OCI-M1 (cell line): ENCODE results near the gene GRIK2.

Source experiments
- DNase-seq: peaks from one replicate; lab custom pipeline; 2025; lab: John Stamatoyannopoulos, UW

The GRIK2 gene

GRCh38 chr6:101400326-101401135 lies 7.0 kb downstream of the GRIK2 start:
- DNase-seq: no peak

- DNase-seq: no peak
These were observed 7.7 kb downstream of the GRIK2 start for GRCh38 chr6:101401171-101401570.

GRCh38 chr6:101401792-101402621 lies 8.5 kb downstream of the GRIK2 start:
- DNase-seq: no peak

- DNase-seq: no peak
These were observed 9.1 kb downstream of the GRIK2 start for GRCh38 chr6:101402622-101403031.

- no peak for DNase-seq
These were observed 9.9 kb downstream of the GRIK2 start for GRCh38 chr6:101403216-101403945.

GRCh38 chr6:101404775-101405174 lies 11.3 kb downstream of the GRIK2 start:
- DNase-seq: no peak

- DNase-seq: no peak
These were observed 20.3 kb downstream of the GRIK2 start for GRCh38 chr6:101413773-101414172.

- DNase-seq: no peak
These were observed 24.4 kb downstream of the GRIK2 start for GRCh38 chr6:101417900-101418299.

- DNase-seq: no peak
These were observed 28.7 kb downstream of the GRIK2 start for GRCh38 chr6:101422251-101422650.

GRCh38 chr6:101422811-101423210 lies 29.3 kb downstream of the GRIK2 start:
- no peak for DNase-seq

GRCh38 chr6:101429270-101429669 lies 35.8 kb downstream of the GRIK2 start:
- DNase-seq: no peak

- DNase-seq: no peak
These were observed 36.3 kb downstream of the GRIK2 start for GRCh38 chr6:101429845-101430244.

GRCh38 chr6:101433141-101433540 lies 39.6 kb downstream of the GRIK2 start:
- DNase-seq: no peak

GRCh38 chr6:101434601-101435000 lies 41.1 kb downstream of the GRIK2 start:
- no peak for DNase-seq

GRCh38 chr6:101435038-101435437 lies 41.5 kb downstream of the GRIK2 start:
- no peak for DNase-seq

GRCh38 chr6:101439790-101440189 lies 46.3 kb downstream of the GRIK2 start:
- no peak for DNase-seq

- no peak for DNase-seq
These were observed 49.8 kb downstream of the GRIK2 start for GRCh38 chr6:101443315-101443714.

GRCh38 chr6:101444717-101445116 lies 51.2 kb downstream of the GRIK2 start:
- DNase-seq: no peak

GRCh38 chr6:101445527-101445926 lies 52.0 kb downstream of the GRIK2 start:
- no peak for DNase-seq

- DNase-seq: no peak
These were observed 57.4 kb downstream of the GRIK2 start for GRCh38 chr6:101450901-101451300.

GRCh38 chr6:101451981-101452380 lies 58.5 kb downstream of the GRIK2 start:
- no peak for DNase-seq

GRCh38 chr6:101453221-101453620 lies 59.7 kb downstream of the GRIK2 start:
- DNase-seq: no peak
